ENCODE data around the gene SLC9B1.
"Not testable (repeated sequence)": the region's sequence is repeated elsewhere in the genome, so short reads cannot be mapped to it uniquely, and the experiment has no call there.

Gene SLC9B1

GRCh38 chr4:103011378-103012025 lies 8.0 kb downstream of the SLC9B1 start:
- DNase-seq (ENCODE audit: low read depth in 3 of 3): no peak

- no peak for DNase-seq (ENCODE audit: low read depth in 3 of 3)
These were observed 8.7 kb downstream of the SLC9B1 start for GRCh38 chr4:103010804-103011203.

GRCh38 chr4:103008875-103009729 lies 10.4 kb downstream of the SLC9B1 start:
- no peak for DNase-seq (ENCODE audit: low read depth in 3 of 3)

- DNase-seq (ENCODE audit: low read depth in 3 of 3): no peak
These were observed 17.0 kb downstream of the SLC9B1 start for GRCh38 chr4:103002551-103002950.

GRCh38 chr4:102994803-102995202 lies 24.7 kb downstream of the SLC9B1 start:
- DNase-seq (ENCODE audit: low read depth in 3 of 3): no peak

GRCh38 chr4:102993985-102994384 lies 25.5 kb downstream of the SLC9B1 start:
- DNase-seq (ENCODE audit: low read depth in 3 of 3): not testable (repeated sequence)

GRCh38 chr4:102988429-102989020 lies 31.0 kb downstream of the SLC9B1 start:
- DNase-seq (ENCODE audit: low read depth in 3 of 3): no peak

- DNase-seq (ENCODE audit: low read depth in 3 of 3): no peak
These were observed 38.5 kb downstream of the SLC9B1 start for GRCh38 chr4:102981005-102981404.

- not testable (repeated sequence) for DNase-seq (ENCODE audit: low read depth in 3 of 3)
These were observed 57.7 kb downstream of the SLC9B1 start for GRCh38 chr4:102961813-102962212.

GRCh38 chr4:102959496-102959895 lies 60.0 kb downstream of the SLC9B1 start:
- DNase-seq (ENCODE audit: low read depth in 3 of 3): no peak

GRCh38 chr4:102945066-102945465 lies 74.4 kb downstream of the SLC9B1 start:
- no peak for DNase-seq (ENCODE audit: low read depth in 3 of 3)

- DNase-seq (ENCODE audit: low read depth in 3 of 3): not testable (repeated sequence)
These were observed 81.4 kb downstream of the SLC9B1 start for GRCh38 chr4:102938063-102938462.

- DNase-seq (ENCODE audit: low read depth in 3 of 3): no peak
These were observed 83.8 kb downstream of the SLC9B1 start for GRCh38 chr4:102935716-102936115.

GRCh38 chr4:102919697-102920096 lies 99.8 kb downstream of the SLC9B1 start:
- DNase-seq (ENCODE audit: low read depth in 3 of 3): not testable (repeated sequence)

- no peak for DNase-seq (ENCODE audit: low read depth in 3 of 3)
These were observed 100.6 kb downstream of the SLC9B1 start for GRCh38 chr4:102918859-102919258.

GRCh38 chr4:102901804-102902203 lies 117.7 kb downstream of the SLC9B1 start:
- DNase-seq (ENCODE audit: low read depth in 3 of 3): no peak

- DNase-seq (ENCODE audit: low read depth in 3 of 3): not testable (repeated sequence)
These were observed 121.9 kb downstream of the SLC9B1 start for GRCh38 chr4:102897610-102898009.

- not testable (repeated sequence) for DNase-seq (ENCODE audit: low read depth in 3 of 3)
These were observed 123.0 kb downstream of the SLC9B1 start for GRCh38 chr4:102896547-102896946.

GRCh38 chr4:102889866-102890265 lies 129.6 kb downstream of the SLC9B1 start:
- DNase-seq (ENCODE audit: low read depth in 3 of 3): not testable (repeated sequence)

GRCh38 chr4:102888570-102888969 lies 130.9 kb downstream of the SLC9B1 start:
- not testable (repeated sequence) for DNase-seq (ENCODE audit: low read depth in 3 of 3)

- DNase-seq (ENCODE audit: low read depth in 3 of 3): no peak
These were observed 136.2 kb downstream of the SLC9B1 start for GRCh38 chr4:102883278-102883677.

- no peak for DNase-seq (ENCODE audit: low read depth in 3 of 3)
These were observed 138.2 kb downstream of the SLC9B1 start for GRCh38 chr4:102881343-102881742.

GRCh38 chr4:102878901-102879300 lies 140.6 kb downstream of the SLC9B1 start:
- no peak for DNase-seq (ENCODE audit: low read depth in 3 of 3)
